GM19395 (cell line): ENCODE measurements around the gene KCNA10.

Experiments
- ATAC-seq: cut with Tn5 transposase; IDR thresholded peaks from one replicate; pipeline ENCODE4 v1.9.1; 2021; ENCODE audit warnings: mild to moderate bottlenecking, moderate library complexity; ENCODE audit not compliant: unreplicated experiment

The KCNA10 gene

GRCh38 chr1:110502402-110503151 lies 16.4 kb downstream of the KCNA10 start:
- no peak for ATAC-seq

GRCh38 chr1:110501488-110502132 lies 17.4 kb downstream of the KCNA10 start:
- ATAC-seq, result no peak

DNA sequence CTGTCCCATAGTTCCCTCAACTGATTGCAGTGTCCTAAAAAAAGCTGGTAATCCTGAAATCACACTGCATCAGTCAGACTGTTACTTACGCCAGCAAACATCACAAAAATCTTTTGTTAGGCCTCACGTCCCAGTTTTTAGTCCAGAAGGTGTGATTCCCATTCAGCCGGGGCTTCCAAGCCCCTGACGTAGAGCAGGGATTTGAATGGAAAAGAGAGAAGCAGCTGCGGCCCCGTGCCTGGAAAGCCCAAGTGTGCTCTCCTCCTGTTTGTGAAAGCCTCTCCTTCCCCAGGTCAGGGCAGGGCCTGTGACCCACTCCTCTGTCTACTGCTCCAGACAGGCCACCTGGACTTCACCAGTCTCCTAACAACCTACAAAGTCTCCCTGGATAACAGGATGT lies 20.7 kb downstream of the KCNA10 start:
- ATAC-seq, result no peak

DNA sequence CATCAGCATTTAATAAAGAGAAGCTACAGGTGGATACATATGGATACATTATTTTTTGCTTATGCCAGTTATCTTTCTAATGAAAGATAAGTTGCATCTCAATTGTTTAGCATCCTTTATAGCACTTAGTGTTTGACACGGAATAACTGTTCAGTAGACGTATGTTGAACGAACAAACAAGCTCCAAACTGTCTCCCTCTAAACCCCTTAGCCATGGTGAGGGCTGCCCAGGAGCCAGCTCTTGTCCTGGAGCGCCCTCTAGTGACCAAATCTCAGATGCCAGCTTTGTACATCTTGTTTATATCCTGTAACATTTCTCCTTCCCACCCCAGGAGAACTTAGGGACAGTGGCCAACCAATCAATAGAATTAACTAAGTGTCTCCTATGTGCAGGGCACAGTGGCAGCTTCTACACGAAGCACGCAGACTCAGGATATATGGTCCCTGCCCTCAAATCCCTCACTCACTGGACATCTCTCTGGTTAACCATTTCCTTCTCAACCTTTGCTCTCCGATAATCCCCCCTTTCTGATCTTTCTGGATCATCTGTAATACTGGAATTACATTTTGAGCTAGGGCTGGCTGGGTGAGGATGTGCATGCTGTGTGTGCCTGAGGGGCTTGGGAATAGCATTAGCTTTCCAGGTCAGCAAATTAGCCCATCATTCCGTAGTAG lies 22.9 kb downstream of the KCNA10 start:
- no peak for ATAC-seq

DNA sequence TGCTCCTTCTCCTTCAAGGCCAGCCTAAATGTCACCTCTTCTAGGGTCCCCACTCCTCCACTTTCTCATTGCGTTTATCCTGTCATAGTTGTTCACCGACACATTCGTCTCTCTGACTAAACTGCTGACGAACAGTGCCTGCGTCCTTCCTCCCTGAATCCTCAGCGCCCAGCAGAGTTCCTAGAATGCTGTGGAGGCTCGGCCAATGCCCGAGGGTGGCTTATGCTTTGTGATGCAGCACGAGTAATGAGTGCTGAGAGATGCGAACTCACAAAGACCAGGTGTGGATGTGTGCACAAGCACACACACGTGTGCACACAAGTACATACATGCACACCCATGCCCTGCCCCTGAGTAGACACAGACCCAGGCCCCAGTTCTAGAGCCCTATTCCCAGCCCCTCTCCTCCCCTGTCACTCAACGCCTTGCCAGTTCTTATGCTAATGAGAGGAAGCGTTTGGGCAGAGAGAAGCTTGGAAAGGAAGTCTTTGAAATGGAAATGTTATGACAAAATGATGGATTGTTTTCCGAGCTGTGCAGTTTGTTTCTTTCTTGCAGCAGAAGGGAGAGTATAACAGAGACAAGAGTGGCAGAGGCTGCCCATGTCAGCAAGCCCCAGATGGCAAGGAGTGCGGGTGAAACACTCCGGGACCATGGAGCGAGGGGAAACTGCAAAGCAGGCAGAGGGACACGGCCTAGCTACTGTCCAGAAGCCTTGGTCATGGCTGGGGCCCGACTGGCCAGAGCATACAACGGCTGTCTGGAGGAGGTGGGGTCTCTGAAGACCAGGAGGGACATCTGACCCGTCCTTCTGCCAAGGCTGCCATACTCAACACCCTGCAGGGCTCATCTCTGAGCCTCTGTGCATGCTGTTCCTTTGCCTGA lies 24.2 kb downstream of the KCNA10 start:
- ATAC-seq, result no peak

DNA sequence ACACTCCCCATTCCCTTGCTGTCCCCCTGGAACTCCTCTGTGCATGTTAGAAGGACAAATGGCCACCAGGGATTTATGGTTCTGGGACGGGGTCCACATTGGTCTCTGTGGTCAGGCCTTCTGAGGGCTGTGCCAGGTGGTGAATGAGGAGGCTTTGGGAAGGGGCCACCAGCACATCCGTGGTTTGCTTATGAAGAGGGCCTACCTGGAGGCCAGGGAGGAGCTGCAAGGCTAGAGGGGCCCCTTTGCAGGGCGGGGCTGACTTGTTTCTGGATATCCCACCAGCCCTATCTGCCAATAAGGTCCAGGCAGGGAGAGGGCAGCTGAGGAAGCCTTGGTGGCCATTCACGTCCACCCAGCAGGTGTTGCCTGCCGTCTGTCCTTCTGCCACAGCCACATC lies 24.9 kb downstream of the KCNA10 start:
- no peak for ATAC-seq

DNA sequence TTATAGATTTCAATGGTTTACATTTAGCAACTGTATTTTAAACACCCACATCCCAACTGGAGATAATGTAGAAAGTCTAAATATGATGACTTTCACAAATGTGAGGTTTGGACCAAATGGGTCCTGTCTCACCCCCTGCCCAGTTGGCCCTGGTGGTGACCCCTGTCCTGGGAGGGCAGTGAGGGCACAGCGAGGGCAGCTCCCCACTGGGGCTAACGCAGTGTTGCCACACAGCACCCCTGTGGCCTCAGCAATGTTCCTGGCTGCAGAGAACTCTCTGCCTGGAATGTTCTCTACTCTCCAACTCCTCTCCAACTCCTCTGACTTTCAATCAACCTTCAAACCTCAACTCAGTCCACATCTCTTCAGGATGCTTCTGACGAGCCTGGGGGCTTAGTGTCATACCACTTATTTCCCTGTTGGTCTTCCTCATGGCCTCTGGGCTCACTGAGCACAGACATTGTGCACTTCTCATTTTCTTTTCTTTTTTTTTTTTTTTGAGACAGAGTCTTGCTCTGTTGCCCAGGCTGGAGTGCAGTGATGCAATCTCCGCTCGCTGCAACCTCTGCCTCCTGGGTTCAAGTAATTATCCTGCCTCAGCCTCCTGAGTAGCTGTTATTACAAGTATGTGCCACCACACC lies 25.8 kb downstream of the KCNA10 start:
- ATAC-seq, result no peak

- ATAC-seq, result no peak
Measured at GRCh38 chr1:110492573-110492972, 26.4 kb downstream of the KCNA10 start.

- ATAC-seq, result no peak
Measured at GRCh38 chr1:110490791-110491451, 28.1 kb downstream of the KCNA10 start.

DNA sequence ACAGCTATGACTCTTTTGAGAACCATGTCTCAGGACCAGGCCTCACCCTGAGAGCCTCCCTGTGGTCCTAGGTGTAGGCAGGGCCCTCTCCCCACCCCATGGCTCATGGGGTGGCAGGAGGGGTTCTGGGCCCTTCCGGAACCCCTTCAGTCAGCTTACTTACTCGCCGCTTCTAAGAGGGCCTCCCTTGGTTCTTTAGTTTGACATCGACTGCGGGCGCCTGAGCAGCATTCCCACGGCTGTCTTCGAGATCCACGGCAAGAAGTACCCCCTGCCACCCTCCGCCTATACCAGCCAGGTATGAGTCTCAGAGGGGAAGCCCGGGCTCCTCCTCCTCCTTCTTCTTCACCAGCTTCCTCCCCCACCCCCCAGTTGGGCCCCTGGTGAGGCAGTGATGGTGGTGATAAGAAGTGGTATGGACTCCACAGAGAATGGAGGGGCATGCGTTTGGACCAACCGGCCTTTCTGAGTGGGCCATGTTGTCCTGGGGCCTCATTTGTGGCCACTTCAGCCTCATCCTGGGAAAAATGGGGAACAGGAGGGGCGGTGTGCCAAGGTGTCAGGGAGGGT lies 28.9 kb downstream of the KCNA10 start:
- ATAC-seq, result no peak

- ATAC-seq, result no peak
Measured at GRCh38 chr1:110489406-110489805, 29.6 kb downstream of the KCNA10 start.

DNA sequence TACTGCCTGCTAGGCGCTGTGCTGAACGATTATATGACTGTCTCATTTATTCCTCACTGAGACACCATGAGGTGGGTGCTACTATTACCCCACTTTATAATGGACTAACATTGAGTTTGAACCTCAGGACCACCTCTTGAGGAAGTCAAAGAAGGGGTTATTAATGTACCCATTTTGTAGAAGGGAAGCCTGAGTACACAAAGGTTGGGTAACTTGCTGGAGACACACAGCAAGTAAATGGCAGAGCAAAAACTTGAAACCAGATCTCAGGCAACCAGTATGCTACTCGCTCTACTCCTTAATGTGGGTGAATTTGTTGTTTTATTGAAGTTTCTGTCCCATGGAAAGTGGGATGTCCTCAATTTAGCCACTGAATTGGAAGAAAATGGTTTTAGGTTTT lies 30.1 kb downstream of the KCNA10 start:
- no peak for ATAC-seq

- ATAC-seq, result no peak
Measured at GRCh38 chr1:110488161-110488560, 30.8 kb downstream of the KCNA10 start.

- no peak for ATAC-seq
Measured at GRCh38 chr1:110487726-110488125, 31.2 kb downstream of the KCNA10 start.

- no peak for ATAC-seq
Measured at GRCh38 chr1:110485725-110486124, 33.2 kb downstream of the KCNA10 start.

DNA sequence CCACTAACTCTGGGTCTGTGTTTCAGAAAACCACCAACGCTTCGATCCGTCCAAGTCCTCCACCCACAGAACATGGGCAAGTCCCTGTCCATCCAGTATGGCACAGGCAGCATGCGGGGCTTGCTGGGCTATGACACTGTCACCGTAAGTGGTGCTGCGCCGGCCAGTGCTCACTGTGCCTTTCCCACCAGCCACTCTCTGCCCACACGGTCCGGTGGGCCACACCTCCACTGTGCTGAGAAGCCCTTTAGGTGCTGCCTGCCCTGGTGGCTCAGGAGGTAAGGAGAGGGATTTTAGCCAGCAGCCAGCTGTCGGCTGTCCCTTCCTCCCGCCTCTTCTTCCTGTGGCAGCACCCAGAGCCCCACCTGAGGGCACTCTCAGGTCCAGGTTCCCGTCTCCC lies 34.2 kb downstream of the KCNA10 start:
- ATAC-seq, result no peak

GRCh38 chr1:110483308-110483685 lies 35.7 kb downstream of the KCNA10 start:
- ATAC-seq, result no peak

DNA sequence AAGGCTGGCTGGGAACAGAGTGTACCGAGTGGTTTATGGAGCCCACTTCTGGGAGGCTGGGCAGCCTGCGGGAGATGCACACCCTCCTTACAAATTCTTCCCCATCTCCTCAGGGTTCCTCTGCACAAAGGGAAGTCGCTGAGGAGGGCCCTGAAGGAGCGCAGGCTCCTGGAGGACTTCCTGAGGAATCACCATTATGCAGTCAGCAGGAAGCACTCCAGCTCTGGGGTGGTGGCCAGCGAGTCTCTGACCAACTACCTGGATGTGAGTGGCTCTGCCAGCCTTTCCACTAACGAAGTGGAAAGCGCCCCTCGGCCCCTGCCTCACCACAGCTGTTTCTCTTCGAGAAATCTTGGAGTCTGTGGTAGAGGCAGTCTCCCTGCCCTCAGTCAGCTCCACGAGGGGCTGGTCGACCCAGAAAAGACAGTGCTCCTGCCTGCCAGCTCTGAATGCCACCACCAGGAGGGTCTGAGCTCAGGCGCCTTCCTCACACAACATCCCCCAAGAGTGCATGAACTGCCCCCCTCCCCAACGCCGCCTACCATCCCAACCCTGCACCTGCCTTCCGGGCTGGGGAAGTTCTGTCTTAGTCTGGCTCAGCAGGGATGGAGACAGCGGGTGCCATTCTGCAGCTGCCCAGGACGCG lies 36.2 kb downstream of the KCNA10 start:
- ATAC-seq, result no peak

GRCh38 chr1:110481968-110482623 lies 36.9 kb downstream of the KCNA10 start:
- no peak for ATAC-seq
